Endothelial cell of umbilical vein (primary cell): ENCODE data around the gene C1orf226. TPM values are rescaled to one million over a fixed set of nuclear protein-coding genes. Genes with fewer than 3 reads are reported as not detected.

Source experiments
- BruUV-seq: library from RNA; stranded (reverse); fragments of 400-500 nt; replicated peaks from 2 replicates; lab custom pipeline; 2021; lab: Mats Ljungman, UMichigan
- CTCF ChIA-PET: fragments of 300-600, 350-600 bp; sonication (Branson Sonifier 250); formaldehyde crosslinking; loops from one replicate; lab custom pipeline; 2021; ENCODE audit warnings: antibody characterized with exemption, inconsistent platforms; lab: Charles Lee
- POLR2A ChIA-PET: fragments of 300-600, 350-600 bp; sonication (Branson Sonifier 250); formaldehyde crosslinking; loops from one replicate; lab custom pipeline; 2021; ENCODE audit warnings: antibody characterized with exemption, inconsistent platforms; lab: Charles Lee
- DNase-seq: peaks from one replicate; pipeline ENCODE4 v3.0.0-alpha.2; 2011; ENCODE audit warnings: low read depth, low spot score
- FAIRE-seq: peaks from 2 replicates; lab custom pipeline; 2011; peaks lifted over from hg19 to GRCh38; lab: Jason Lieb, UNC
- H2AFZ ChIP-seq: 2 replicates; pipeline ENCODE4 v1.6.0; 2012; ENCODE audit warnings: low read depth, low read length, control low read depth, inconsistent platforms
- H3K27ac ChIP-seq: 2 replicates; pipeline ENCODE4 v1.5.1; 2011; ENCODE audit warnings: low read depth, mild to moderate bottlenecking, control low read depth, low read length, moderate library complexity; ENCODE audit not compliant: insufficient read depth
- H3K27me3 ChIP-seq, 2 experiments: 2 replicates each; pipeline versions ENCODE4 v1.6.0 to v1.6.1; 2011; ENCODE audit warnings: low read length in 2 of 2, mixed read lengths in 1 of 2; ENCODE audit not compliant: control insufficient read depth in 2 of 2, insufficient read depth in 2 of 2
- H3K36me3 ChIP-seq, 2 experiments: 2 replicates in 1 of 2; 3 replicates in 1 of 2; pipeline ENCODE4 v1.5.1; 2011; ENCODE audit warnings: low read length in 2 of 2, mild to moderate bottlenecking in 1 of 2, moderate library complexity in 1 of 2; ENCODE audit not compliant: control insufficient read depth in 2 of 2, insufficient read depth in 2 of 2; ENCODE audit errors: extremely low read depth in 1 of 2
- H3K4me1 ChIP-seq: 3 replicates; pipeline ENCODE4 v1.5.1; 2011; ENCODE audit warnings: mild to moderate bottlenecking, low read length; ENCODE audit not compliant: control insufficient read depth, insufficient read depth; ENCODE audit errors: extremely low read depth
- H3K4me2 ChIP-seq: 2 replicates; pipeline ENCODE4 v1.6.1; 2011; ENCODE audit warnings: low read length, control low read depth, mixed read lengths; ENCODE audit not compliant: insufficient read depth
- H3K4me3 ChIP-seq, 3 experiments: fragments of 200-600 bp in 1 of 3; sonication (generic), shearing (Covaris generic) in 1 of 3; replicated peaks in 1 of 3; 2 replicates each; pipeline ENCODE4 v1.5.1; 2011 to 2016; ENCODE audit warnings: control low read depth in 3 of 3, low read length in 3 of 3, mild to moderate bottlenecking in 2 of 3, inconsistent platforms in 1 of 3, low read depth in 1 of 3, moderate library complexity in 1 of 3; ENCODE audit not compliant: insufficient read depth in 1 of 3
- H3K79me2 ChIP-seq: 2 replicates; pipeline ENCODE4 v1.6.0; 2012; ENCODE audit warnings: low read length, inconsistent platforms; ENCODE audit not compliant: control insufficient read depth, insufficient read depth
- H3K9ac ChIP-seq: replicated peaks from 2 replicates; pipeline ENCODE3; 2011; ENCODE audit warnings: low read length, control low read depth; ENCODE audit not compliant: insufficient read depth; ENCODE audit errors: extremely low read depth
- H3K9me1 ChIP-seq: replicated peaks from 3 replicates; pipeline ENCODE4 v1.6.0; 2011; ENCODE audit warnings: mild to moderate bottlenecking, low read length; ENCODE audit not compliant: control insufficient read depth, insufficient read depth; ENCODE audit errors: extremely low read depth
- H3K9me3 ChIP-seq: replicated peaks from 2 replicates; pipeline ENCODE4 v1.5.1; 2012; ENCODE audit warnings: low read length, inconsistent platforms; ENCODE audit not compliant: control insufficient read depth, insufficient read depth
- H4K20me1 ChIP-seq: replicated peaks from 2 replicates; pipeline ENCODE3; 2011; ENCODE audit warnings: mild to moderate bottlenecking, low read length; ENCODE audit not compliant: control insufficient read depth, insufficient read depth; ENCODE audit errors: extremely low read depth
- CTCF ChIP-seq, 2 donors: IDR thresholded peaks; 1 replicate in 1 of 2; 2 replicates in 1 of 2; pipeline ENCODE4 v1.5.1; 2011; ENCODE audit warnings: low read length in 2 of 2, mild to moderate bottlenecking in 2 of 2, moderate library complexity in 2 of 2, control low read depth in 1 of 2, inconsistent platforms in 1 of 2, low read depth in 1 of 2; ENCODE audit not compliant: insufficient read depth in 1 of 2; ENCODE audit errors: extremely low read depth in 1 of 2
- EZH2 ChIP-seq: IDR thresholded peaks from 2 replicates; pipeline ENCODE4 v1.6.1; 2012; ENCODE audit warnings: borderline replicate concordance, low read depth, mild to moderate bottlenecking, moderate library complexity, low read length, inconsistent platforms; ENCODE audit not compliant: severe bottlenecking
- FOS ChIP-seq: IDR thresholded peaks from 2 replicates; pipeline ENCODE4 v1.6.1; 2011; ENCODE audit warnings: mild to moderate bottlenecking, low read length, moderate library complexity, borderline replicate concordance; ENCODE audit not compliant: insufficient read depth
- GATA2 ChIP-seq: IDR thresholded peaks from 2 replicates; pipeline ENCODE4 v1.7.0; 2011; ENCODE audit warnings: low read depth, mild to moderate bottlenecking, moderate library complexity, mixed read lengths, low read length; ENCODE audit not compliant: insufficient read length, insufficient read depth
- JUN ChIP-seq: IDR thresholded peaks from 2 replicates; pipeline ENCODE4 v1.6.1; 2011; ENCODE audit warnings: borderline replicate concordance, low read depth; ENCODE audit not compliant: insufficient read length, insufficient read depth
- MAX ChIP-seq: IDR thresholded peaks from 2 replicates; pipeline ENCODE4 v1.6.1; 2011; ENCODE audit not compliant: insufficient read depth, insufficient read length
- MYC ChIP-seq: IDR thresholded peaks from one replicate; pipeline ENCODE4 v1.6.1; 2011; ENCODE audit warnings: mild to moderate bottlenecking, low read depth, low read length
- POLR2A ChIP-seq: IDR thresholded peaks from 2 replicates; pipeline ENCODE4 v1.6.1; 2012; ENCODE audit warnings: low read depth, mild to moderate bottlenecking, control low read depth, low read length
- POLR2AphosphoS5 ChIP-seq: IDR thresholded peaks from 2 replicates; pipeline ENCODE4 v1.6.1; 2012; ENCODE audit warnings: low read depth, mild to moderate bottlenecking, control low read depth, low read length, moderate library complexity; ENCODE audit not compliant: insufficient read depth
- dilution Hi-C: fragments of 300-500 bp; cut with MboI; formaldehyde crosslinking; loops from one replicate; pipeline ENCODE4 v1.15.0; 2019; ENCODE audit warnings: low sequenced_read_pairs; ENCODE audit not compliant: extremely low pct_ligation_motif_present
- intact Hi-C: fragments of 100-400 bp; cut with micrococcal nuclease; formaldehyde crosslinking; loops from one replicate; pipeline ENCODE4 v1.10.0; 2022
- polyA plus RNA-seq, 4 experiments: library from polyadenylated mRNA; depleted of rRNA in 3 of 4; stranded (reverse) in 3 of 4; unstranded in 1 of 4; fragments of >200 nt; gene quantifications; 2 replicates each; pipeline versions ENCODE4 v1.2.1 to v1.2.3, GENCODE V29; 2011 to 2012; ENCODE audit warnings: missing spikeins in 1 of 4
- total RNA-seq: library from RNA; stranded (reverse); gene quantifications from 2 replicates; pipeline ENCODE4 v1.2.3, GENCODE V29; 2021

C1orf226 gene
- total and polyA plus RNA-seq, 2 donors (not counting 3 experiments of a cell fraction or from before 2014, with no cell fraction given): 2.5 to 4.2 TPM

- FAIRE-seq: no peak
- Histone ChIP-seq H3K9me1 (no peaks in the 10 kb centered on the region), H3K9me3 (no peaks in the 10 kb centered on the region), H2AFZ (no peak overlapping the region), H3K79me2 (no peaks in the 10 kb centered on the region), H3K27me3 (no peaks in the 10 kb centered on the region), H3K36me3 (peaks cover 0 to 4% of the 10 kb centered on the region in 2 experiments), H4K20me1 (no peaks in the 10 kb centered on the region), H3K4me3 (no peak overlapping the region), H3K4me2 (no peak overlapping the region), H3K4me1 (no peaks in the 10 kb centered on the region), H3K27ac (no peak overlapping the region), H3K9ac (no peak overlapping the region)
- ChIA-PET POLR2A (no interaction called here), CTCF (interaction anchor here (4.4 kb wide), 1 partner anchor 11 kb away, joined by 24 read pairs; no protein-coding TSS in a partner anchor)
- dilution Hi-C loops (no loop called here), intact Hi-C loops (no loop called here)
- BruUV-seq: no TSS peak
- no peak for DNase-seq
- no peak for TF ChIP-seq JUN
- no peak for TF ChIP-seq POLR2A
These were observed 13.8 kb upstream of the C1orf226 start for GRCh38 chr1:162367772-162368171.

- POLR2A ChIA-PET: no interaction called here
- BruUV-seq: no TSS peak
- CTCF ChIA-PET: interaction anchor here (4.4 kb wide), 1 partner anchor 11 kb away, joined by 24 read pairs; no protein-coding TSS in a partner anchor
These were observed 13.1 kb upstream of the C1orf226 start for GRCh38 chr1:162368451-162368850.

More at GRCh38 chr1:162368451-162368850, 13.1 kb upstream of the C1orf226 start:
- no peaks in the 10 kb centered on the region for H3K4me1 ChIP-seq
- intact Hi-C loops (no loop called here), dilution Hi-C loops (no loop called here)
- H3K36me3 ChIP-seq: peaks cover 0 to 4% of the 10 kb centered on the region in 2 experiments
- FAIRE-seq (no peak), DNase-seq (no peak)
- TF ChIP-seq EZH2 (no peak), FOS (no peak), GATA2 (no peak), POLR2AphosphoS5 (no peak), MAX (no peak), MYC (no peak), JUN (no peak), CTCF (IDR thresholded peaks at IDR 0.05; ENCODE audit: extremely low read depth in 1 of 2, insufficient read depth in 1 of 2, low read depth in 1 of 2, low read length in 2 of 2) (no peak), POLR2A (no peak)
- H3K9me3 ChIP-seq: no peaks in the 10 kb centered on the region
- no peak overlapping the region for H3K9ac ChIP-seq
- no peak overlapping the region for H3K27ac ChIP-seq
- H4K20me1 ChIP-seq: no peaks in the 10 kb centered on the region
- H3K4me3 ChIP-seq: no peak overlapping the region
- no peak overlapping the region for H3K4me2 ChIP-seq
- no peak overlapping the region for H2AFZ ChIP-seq
- H3K9me1 ChIP-seq: no peaks in the 10 kb centered on the region
- no peaks in the 10 kb centered on the region for H3K79me2 ChIP-seq
- no peaks in the 10 kb centered on the region for H3K27me3 ChIP-seq
